HG03139 (cell line): ENCODE results near the gene C2.
"Not testable (repeated sequence)": the region's sequence is repeated elsewhere in the genome, so short reads cannot be mapped to it uniquely, and the experiment has no call there.

ENCODE experiments used
- ATAC-seq: cut with Tn5 transposase; IDR thresholded peaks from one replicate; pipeline ENCODE4 v1.9.1; 2021; ENCODE audit not compliant: unreplicated experiment

Gene C2

DNA sequence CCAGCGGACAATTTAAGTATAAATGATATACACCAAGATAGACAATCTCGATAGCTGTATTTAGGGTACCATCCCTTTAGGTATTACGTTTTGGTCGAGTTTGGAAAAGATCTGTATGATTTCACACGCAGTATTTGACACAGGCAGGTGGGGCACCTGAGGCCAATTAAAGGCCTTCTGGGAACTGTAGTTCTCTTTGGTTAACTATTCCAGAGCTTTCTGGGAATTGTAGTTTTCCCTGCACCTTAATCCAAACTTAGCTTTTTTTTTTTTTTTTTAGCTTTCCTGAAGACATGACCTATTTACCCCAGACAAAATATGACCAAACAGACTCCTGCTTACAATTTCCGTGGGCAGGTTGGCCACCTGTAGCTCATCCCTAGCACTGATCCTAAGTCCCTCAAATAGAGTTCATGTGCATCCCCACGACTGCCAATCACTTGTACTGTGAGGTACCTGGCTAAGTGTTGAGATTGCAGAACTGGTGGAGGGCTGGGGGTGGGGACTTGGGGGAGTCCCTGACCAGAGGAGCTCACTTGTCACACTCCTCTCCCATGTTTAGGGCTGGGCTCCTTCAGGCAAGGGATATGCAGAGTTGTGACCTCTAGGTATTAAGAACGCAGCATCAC, 29.0 kb upstream of the C2 start:
- no peak for ATAC-seq

GRCh38 chr6:31899215-31899614, 28.3 kb upstream of the C2 start:
- ATAC-seq, result no peak

GRCh38 chr6:31899882-31900722, 27.4 kb upstream of the C2 start:
- ATAC-seq, result no peak

DNA sequence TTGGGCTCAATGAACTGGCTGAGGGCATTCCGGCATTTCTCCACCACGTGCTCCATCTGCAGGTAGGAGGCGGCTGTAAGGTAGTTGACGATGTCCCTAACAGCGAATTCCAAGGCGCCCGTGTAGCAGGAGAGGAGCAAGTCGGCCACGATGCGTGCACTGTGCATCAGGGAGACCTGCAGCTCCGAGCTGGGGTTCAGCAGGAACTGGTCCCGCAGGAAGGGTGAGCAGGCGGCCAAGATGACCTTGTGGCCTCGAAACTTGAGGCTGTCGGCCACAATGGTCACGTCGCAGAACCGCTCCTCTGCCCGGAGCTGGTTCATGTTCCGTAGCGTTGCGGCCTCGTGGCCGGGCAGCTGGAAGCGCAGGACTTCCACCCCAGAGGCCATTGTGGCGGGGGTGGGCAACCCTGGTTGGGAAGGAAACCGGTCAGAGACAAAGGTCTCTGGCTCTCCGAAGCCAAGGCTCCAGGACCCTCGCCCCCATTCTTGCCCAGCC, 26.6 kb upstream of the C2 start:
- ATAC-seq, result no peak

- no peak for ATAC-seq
These were observed 26.0 kb upstream of the C2 start for GRCh38 chr6:31901415-31901952.

DNA sequence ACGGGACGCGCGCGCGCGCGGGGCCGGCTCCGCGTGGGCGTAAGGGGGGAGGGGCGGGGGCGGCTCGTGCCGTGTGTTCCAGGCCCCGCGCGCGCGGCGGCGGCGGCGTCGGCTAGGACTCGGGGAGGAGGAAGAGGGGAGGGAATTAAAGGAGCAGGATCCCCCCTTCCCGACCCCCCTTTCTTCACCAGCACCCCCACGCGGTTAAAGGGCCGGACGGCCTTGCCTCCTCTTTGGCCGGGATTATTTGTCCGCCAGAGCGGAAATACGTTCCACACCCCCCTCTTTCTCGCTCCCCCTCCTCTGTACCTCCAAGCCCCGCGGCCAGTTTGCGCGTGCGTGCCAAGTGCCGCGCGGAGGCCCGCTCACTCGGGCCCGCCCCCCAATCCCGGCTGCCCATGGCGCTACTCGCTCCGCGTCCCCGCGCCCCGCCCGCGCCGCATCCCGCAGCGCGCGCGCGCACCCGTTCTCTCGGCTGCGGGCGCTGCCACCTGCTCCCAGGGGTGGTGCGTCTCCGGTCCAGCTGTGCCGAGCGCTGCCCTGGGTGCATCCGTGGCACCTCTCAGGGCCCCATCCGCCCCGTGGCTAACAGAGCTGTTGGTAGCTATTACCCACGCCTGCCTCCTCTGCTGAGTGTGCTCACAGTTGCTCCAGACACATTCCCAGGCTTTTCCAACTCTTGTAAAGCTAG, 25.4 kb upstream of the C2 start, which contains the start of gene ZBTB12:
ZBTB12 (minus strand) TSS at position 134 of the 691 bp plus-strand sequence. CDS start 781 bp downstream, outside the sequence.
- ATAC-seq, result no peak

- ATAC-seq, result no peak
These were observed 23.6 kb upstream of the C2 start for GRCh38 chr6:31903957-31904356.

- no peak for ATAC-seq
These were observed 22.5 kb upstream of the C2 start for GRCh38 chr6:31905041-31905440.

- no peak for ATAC-seq
These were observed 21.4 kb upstream of the C2 start for GRCh38 chr6:31906122-31906521.

GRCh38 chr6:31906727-31907126, 20.8 kb upstream of the C2 start:
- not testable (repeated sequence) for ATAC-seq

GRCh38 chr6:31907158-31907813, 20.2 kb upstream of the C2 start:
- ATAC-seq, result no peak

DNA sequence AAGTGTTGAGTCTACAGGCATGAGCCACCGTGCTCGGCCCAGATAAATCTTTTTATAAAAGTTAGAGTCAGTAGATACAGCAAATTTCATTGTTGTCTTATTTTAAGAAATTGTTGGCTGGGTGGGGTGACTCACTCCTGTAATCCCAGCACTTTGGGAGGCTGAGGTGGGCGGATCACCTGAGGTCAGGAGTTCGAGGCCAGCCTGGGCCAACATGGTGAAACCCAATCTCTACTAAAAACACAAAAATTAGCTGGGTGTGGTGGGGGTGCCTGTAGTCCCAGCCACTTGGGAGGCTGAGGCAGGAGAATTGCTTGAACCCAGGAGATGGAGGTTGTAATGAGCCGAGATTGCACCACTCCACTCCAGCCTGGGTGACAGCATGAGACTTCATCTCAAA, 19.3 kb upstream of the C2 start:
- ATAC-seq, result not testable (repeated sequence)

GRCh38 chr6:31908791-31909190, 18.7 kb upstream of the C2 start:
- ATAC-seq, result peak; percentile 59

DNA sequence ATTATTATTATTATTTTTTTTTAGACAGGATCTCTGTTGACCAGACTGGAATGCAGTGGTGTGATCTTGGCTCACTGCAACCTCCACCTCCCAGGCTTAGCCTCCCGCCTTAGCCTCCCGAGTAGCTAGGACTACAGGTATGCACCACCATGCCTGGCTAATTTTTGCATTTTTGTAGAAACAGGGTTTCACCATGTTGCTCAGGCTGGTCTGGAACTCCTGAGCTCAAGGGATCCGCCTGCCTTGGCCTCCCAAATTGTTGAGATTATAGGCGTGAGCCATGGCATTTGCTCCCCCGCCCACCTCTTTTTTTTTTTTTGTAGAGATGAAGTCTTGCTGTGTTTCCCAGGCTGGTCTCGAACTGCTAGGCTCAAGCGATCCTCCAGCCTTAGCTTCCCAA, 18.2 kb upstream of the C2 start:
- not testable (repeated sequence) for ATAC-seq

DNA sequence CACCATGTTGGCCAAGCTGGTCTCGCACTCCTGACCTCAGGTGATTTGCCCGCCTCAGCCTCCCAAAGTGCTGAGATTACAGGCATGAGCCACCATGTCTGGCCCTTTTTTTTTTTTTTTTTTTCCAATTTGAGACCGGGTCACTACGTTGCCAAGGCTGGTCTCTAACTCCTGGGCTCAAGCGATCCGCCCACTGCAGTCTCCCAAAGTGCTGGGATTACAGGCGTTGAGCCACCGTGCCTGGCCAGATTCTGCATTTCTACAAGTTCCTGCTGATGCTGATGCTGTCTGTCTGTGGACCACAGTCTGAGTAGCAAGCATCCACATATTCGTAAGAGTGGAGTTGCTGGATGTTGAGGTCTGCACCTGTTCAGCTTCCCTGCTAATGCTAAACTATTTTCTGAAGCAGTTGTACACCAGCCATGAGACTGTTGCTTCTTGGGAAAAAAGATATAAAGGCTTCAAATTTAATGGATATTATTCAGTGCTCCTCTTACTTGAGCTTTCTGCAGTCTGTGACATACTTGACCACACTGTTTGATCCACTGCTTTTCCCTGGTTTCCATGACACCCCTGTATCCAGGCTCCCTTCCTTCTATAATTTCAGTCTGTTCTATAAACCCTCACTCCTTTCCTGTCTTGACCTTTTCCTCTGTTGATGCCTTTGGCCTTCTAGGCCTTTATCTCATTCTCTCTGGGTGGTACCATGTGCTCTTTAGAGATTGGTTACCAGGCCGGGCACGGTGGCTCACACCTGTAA, 15.5 kb upstream of the C2 start:
- no peak for ATAC-seq

DNA sequence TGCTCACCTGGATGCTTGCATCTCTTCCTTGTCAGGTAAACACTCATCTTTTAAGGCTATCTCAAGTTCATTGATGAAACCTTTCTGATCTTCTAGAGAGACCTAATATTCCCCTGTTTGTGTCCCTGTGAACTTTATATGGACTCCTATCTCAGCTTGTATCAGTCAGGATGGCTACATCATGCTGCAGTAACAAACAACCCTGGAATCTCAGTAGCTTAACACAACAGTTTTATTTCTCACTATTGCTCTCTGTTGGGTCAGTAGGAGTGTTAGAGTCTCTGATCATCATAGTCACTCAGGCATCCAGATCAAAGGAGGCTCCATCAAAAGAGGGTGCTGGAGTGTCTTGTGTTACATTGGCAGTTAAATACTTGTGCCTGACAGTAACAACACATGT, 12.2 kb upstream of the C2 start:
- ATAC-seq, result no peak

DNA sequence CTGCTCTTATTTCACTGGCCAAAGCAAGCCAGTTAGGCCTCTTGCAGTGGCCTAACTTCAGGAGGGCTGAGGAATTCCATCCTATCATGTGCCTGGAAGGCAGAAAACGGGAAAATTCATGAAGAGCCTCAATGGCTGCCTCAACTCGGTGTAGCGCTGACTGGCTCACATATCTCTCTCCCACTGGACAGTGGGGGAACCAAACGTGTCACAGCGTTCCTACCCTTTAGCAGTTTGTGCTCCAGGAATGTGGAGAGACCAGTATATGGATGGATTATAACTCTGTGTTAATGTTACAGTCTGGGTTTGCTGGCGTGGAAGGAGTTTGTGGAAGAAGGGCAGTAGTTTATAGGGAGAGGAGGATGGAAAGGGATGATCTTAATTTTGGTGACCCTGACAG, 11.8 kb upstream of the C2 start:
- ATAC-seq, result no peak

GRCh38 chr6:31918069-31918720, 9.3 kb upstream of the C2 start:
- no peak for ATAC-seq

- ATAC-seq, result no peak
These were observed 7.8 kb upstream of the C2 start for GRCh38 chr6:31919624-31920303.
